GM23248 (cell line): ENCODE results near the gene VSIG10. TPM values are rescaled to one million over a fixed set of nuclear protein-coding genes. Genes with fewer than 3 reads are reported as not detected.

Source experiments
- DNase-seq: peaks from one replicate; pipeline ENCODE4 v3.0.0-alpha.2; 2015
- H2AFZ ChIP-seq: fragments of 200-600 bp; sonication (generic); 2 replicates; pipeline ENCODE4 v1.6.1; 2016; ENCODE audit warnings: antibody characterized with exemption
- H3F3A ChIP-seq: fragments of 200-600 bp; sonication (generic); 2 replicates; pipeline ENCODE4 v1.6.1; 2016; ENCODE audit warnings: mild to moderate bottlenecking, antibody characterized with exemption, mixed run types; ENCODE audit not compliant: insufficient read depth
- H3K27ac ChIP-seq: fragments of 200-600 bp; sonication (generic); 2 replicates; pipeline ENCODE4 v1.5.1; 2016; ENCODE audit warnings: mild to moderate bottlenecking
- H3K27me3 ChIP-seq: fragments of 200-600 bp; sonication (generic); replicated peaks from 2 replicates; pipeline ENCODE4 v1.6.1; 2016; ENCODE audit warnings: mild to moderate bottlenecking; ENCODE audit not compliant: insufficient read depth
- H3K36me3 ChIP-seq: fragments of 200-600 bp; sonication (generic); 2 replicates; pipeline ENCODE4 v1.6.1; 2016; ENCODE audit warnings: low read depth, mild to moderate bottlenecking
- H3K4me1 ChIP-seq: fragments of 200-600 bp; sonication (generic); 2 replicates; pipeline ENCODE4 v1.6.1; 2016; ENCODE audit warnings: mild to moderate bottlenecking; ENCODE audit not compliant: insufficient read depth
- H3K4me2 ChIP-seq: fragments of 200-600 bp; sonication (generic); one replicate; pipeline ENCODE4 v1.6.1; 2016; ENCODE audit warnings: mild to moderate bottlenecking; ENCODE audit not compliant: unreplicated experiment
- H3K4me3 ChIP-seq: fragments of 200-600 bp; sonication (generic); 2 replicates; pipeline ENCODE4 v1.5.1; 2016; ENCODE audit warnings: mild to moderate bottlenecking
- H3K79me2 ChIP-seq: fragments of 200-600 bp; sonication (generic); 2 replicates; pipeline ENCODE4 v1.6.1; 2016; ENCODE audit warnings: mild to moderate bottlenecking; ENCODE audit not compliant: insufficient read depth
- H3K9ac ChIP-seq: fragments of 200-600 bp; sonication (generic); 2 replicates; pipeline ENCODE4 v1.6.1; 2016; ENCODE audit warnings: mild to moderate bottlenecking
- H3K9me2 ChIP-seq: fragments of 200-600 bp; sonication (generic); 2 replicates; pipeline ENCODE4 v1.6.1; 2016; ENCODE audit warnings: mixed run types, mild to moderate bottlenecking, moderate library complexity; ENCODE audit not compliant: insufficient read depth
- H3K9me3 ChIP-seq: fragments of 200-600 bp; sonication (generic); one replicate; pipeline ENCODE4 v1.6.1; 2017; ENCODE audit warnings: low read depth
- H4K20me1 ChIP-seq: fragments of 200-600 bp; sonication (generic); 2 replicates; pipeline ENCODE4 v1.6.0; 2016; ENCODE audit not compliant: insufficient read depth
- EZH2 ChIP-seq: fragments of 200-600 bp; sonication (generic); IDR thresholded peaks from 2 replicates; pipeline ENCODE4 v1.6.1; 2018; ENCODE audit warnings: antibody characterized with exemption, mild to moderate bottlenecking; ENCODE audit not compliant: insufficient read depth, poor library complexity, severe bottlenecking
- EZH2phosphoT487 ChIP-seq: fragments of 200-600 bp; sonication (generic); IDR thresholded peaks from 2 replicates; pipeline ENCODE4 v1.6.1; 2018; ENCODE audit warnings: antibody characterized with exemption, moderate library complexity, mild to moderate bottlenecking, low read depth; ENCODE audit not compliant: insufficient read depth
- whole genome bisulfite sequencing, 2 experiments: methylation state at CpG; one replicate each; pipeline ENCODE4 v1.1.6; 2015 to 2017; ENCODE audit warnings: low lambda C conversion rate in 2 of 2, low coverage in 1 of 2; ENCODE audit errors: missing lambda C conversion rate in 2 of 2; 5-methylcytosine and 5-hydroxymethylcytosine counted together
- in situ Hi-C: fragments of 300-500 bp; cut with MboI; formaldehyde crosslinking; loops from 2 replicates; pipeline ENCODE4 v1.15.0; 2020
- polyA plus RNA-seq: library from polyadenylated mRNA; unstranded; fragments of >200 nt; fragmentation: Nextera tagmentation; extraction: Ambion mirVana; gene quantifications from 2 replicates; pipeline ENCODE4 v1.2.1, GENCODE V29; 2016
- total RNA-seq: library from RNA; depleted of rRNA; stranded (reverse); fragments of >200 nt; shearing (Covaris generic); gene quantifications from 2 replicates; pipeline ENCODE4 v1.2.3, GENCODE V29; 2014

The VSIG10 gene
- total and polyA plus RNA-seq, 2 experiments from 2014 or later = 11.5 to 40.1 TPM

GRCh38 chr12:118145798-118146156, 42.0 kb upstream of the VSIG10 start:
- WGBS, 2 experiments = 91% methylated on average over 9 of the region's 9 CpGs
- H3K79me2 ChIP-seq = peaks cover 18% of the 10 kb centered on the region
- no peak for DNase-seq
- H3K27me3 ChIP-seq = no peaks in the 10 kb centered on the region
- in situ Hi-C loops = loop anchor here (25.0 kb wide), 1 partner anchor 258 kb away; no protein-coding TSS in a partner anchor
- H3K4me1 ChIP-seq = no peaks in the 10 kb centered on the region
- no peak overlapping the region for H3K4me2 ChIP-seq
- H4K20me1 ChIP-seq = no peaks in the 10 kb centered on the region
- H2AFZ ChIP-seq = no peak overlapping the region
- H3K4me3 ChIP-seq = no peak overlapping the region
- no peak overlapping the region for H3K27ac ChIP-seq
- TF ChIP-seq EZH2phosphoT487 (no peak), EZH2 (no peak)
- no peak overlapping the region for H3K9ac ChIP-seq
- no peaks in the 10 kb centered on the region for H3K9me3 ChIP-seq
- H3F3A ChIP-seq = peaks cover 9% of the 10 kb centered on the region
- no peaks in the 10 kb centered on the region for H3K9me2 ChIP-seq
- H3K36me3 ChIP-seq = peaks cover 28% of the 10 kb centered on the region; the same call in 1 of the 2 replicates

- Histone ChIP-seq H3K4me2 (no peak overlapping the region), H3K9me3 (no peaks in the 10 kb centered on the region), H3K36me3 (peaks cover 33% of the 10 kb centered on the region; the same call in 1 of the 2 replicates), H3F3A (peaks cover 6% of the 10 kb centered on the region), H2AFZ (no peak overlapping the region), H3K9me2 (no peaks in the 10 kb centered on the region), H3K79me2 (peaks cover 23% of the 10 kb centered on the region), H3K27ac (no peak overlapping the region), H3K4me3 (no peak overlapping the region), H3K9ac (no peak overlapping the region), H3K4me1 (no peaks in the 10 kb centered on the region), H3K27me3 (no peaks in the 10 kb centered on the region), H4K20me1 (no peaks in the 10 kb centered on the region)
- TF ChIP-seq EZH2 (no peak), EZH2phosphoT487 (no peak)
- in situ Hi-C loops = loop anchor here (25.0 kb wide), 1 partner anchor 258 kb away; no protein-coding TSS in a partner anchor
- DNase-seq = no peak
- WGBS, 2 experiments = 91% methylated on average over 7 of the region's 7 CpGs
Observed at GRCh38 chr12:118145113-118145797, 41.4 kb upstream of the VSIG10 start.

- Histone ChIP-seq H4K20me1 (no peaks in the 10 kb centered on the region), H3K4me2 (no peak overlapping the region), H3K9me2 (no peaks in the 10 kb centered on the region), H3K4me3 (no peak overlapping the region), H3K79me2 (peaks cover 24% of the 10 kb centered on the region), H3K9me3 (no peaks in the 10 kb centered on the region), H2AFZ (no peak overlapping the region), H3K27ac (no peak overlapping the region), H3K9ac (no peak overlapping the region), H3K27me3 (no peaks in the 10 kb centered on the region), H3F3A (peaks cover 2% of the 10 kb centered on the region), H3K4me1 (no peaks in the 10 kb centered on the region), H3K36me3 (peaks cover 39% of the 10 kb centered on the region; the same call in 1 of the 2 replicates)
- no peak for TF ChIP-seq EZH2
- no peak for TF ChIP-seq EZH2phosphoT487
- DNase-seq = no peak
- in situ Hi-C loops = loop anchor here (25.0 kb wide), 1 partner anchor 257 kb away; no protein-coding TSS in a partner anchor
- WGBS, 2 experiments = 95 to 96% methylated on average over 13 of the region's 13 CpGs
Observed at GRCh38 chr12:118144499-118144898, 40.7 kb upstream of the VSIG10 start.

GRCh38 chr12:118140825-118141224, 37.0 kb upstream of the VSIG10 start:
- Histone ChIP-seq H3K4me3 (no peak overlapping the region), H3K4me2 (no peak overlapping the region), H3K79me2 (peaks cover 52% of the 10 kb centered on the region), H3K9me3 (no peaks in the 10 kb centered on the region), H3K4me1 (peaks cover 9% of the 10 kb centered on the region; the same call in 1 of the 2 replicates), H4K20me1 (no peaks in the 10 kb centered on the region), H3K27ac (no peak overlapping the region), H3K36me3 (peaks cover 32% of the 10 kb centered on the region; the same call in 1 of the 2 replicates), H3K9me2 (no peaks in the 10 kb centered on the region), H3F3A (no peaks in the 10 kb centered on the region; the same call in 1 of the 2 replicates), H3K9ac (no peak overlapping the region), H3K27me3 (no peaks in the 10 kb centered on the region), H2AFZ (no peak overlapping the region)
- WGBS, 2 experiments = 98% methylated on average over 8 of the region's 8 CpGs
- in situ Hi-C loops = loop anchor here (25.0 kb wide), 1 partner anchor 254 kb away; no protein-coding TSS in a partner anchor
- TF ChIP-seq EZH2phosphoT487 (no peak), EZH2 (no peak)
- DNase-seq = no peak
